ENCODE measurements around the gene NMRK1. TPM values are rescaled to one million over a fixed set of nuclear protein-coding genes. Genes with fewer than 3 reads are reported as not detected.

NMRK1 gene
- total and polyA plus RNA-seq, 2 donors (not counting 1 experiment from before 2014, with no cell fraction given), result 10.1 TPM

GRCh38 chr9:75128535-75128934 lies 40.6 kb upstream of the NMRK1 start:
- POLR2A ChIA-PET, result no interaction called here

GRCh38 chr9:75123696-75124095 lies 35.7 kb upstream of the NMRK1 start:
- Mint-ChIP-seq H3K4me1 (peaks cover 8% of the 10 kb centered on the region), H3K4me3 (no peak overlapping the region), H3K27me3 (no peaks in the 10 kb centered on the region), H3K9me3 (ENCODE audit: insufficient read depth) (no peaks in the 10 kb centered on the region), H3K27ac (no peak overlapping the region)
- Histone ChIP-seq H3K79me2 (ENCODE audit: control insufficient read depth, insufficient read depth, low read length) (peaks cover 55% of the 10 kb centered on the region), H3K4me3 (ENCODE audit: control extremely low read depth in 1 of 5, extremely low read depth in 1 of 5, insufficient read depth in 1 of 5, low read depth in 2 of 5, low read length in 4 of 5) (no peak overlapping the region), H3K4me1 (ENCODE audit: control insufficient read depth in 2 of 2, insufficient read depth in 2 of 2, low read length in 2 of 2) (no peaks in the 10 kb centered on the region), H3K36me3 (replicated peaks in 1 of 2; ENCODE audit: control extremely low read depth in 1 of 2, control insufficient read depth in 1 of 2, extremely low read depth in 1 of 2, insufficient read depth in 2 of 2, low read length in 1 of 2) (peaks cover 6 to 44% of the 10 kb centered on the region in 2 experiments), H3K4me2 (replicated peaks; ENCODE audit: low read depth, low read length, poor library complexity, severe bottlenecking) (no peak overlapping the region), H3K27me3 (replicated peaks in 1 of 4; ENCODE audit: control extremely low read depth in 1 of 4, control insufficient read depth in 3 of 4, insufficient read depth in 4 of 4, low read length in 3 of 4) (no peaks in the 10 kb centered on the region), H3K9ac (ENCODE audit: low read length) (no peak overlapping the region), H3K27ac (ENCODE audit: low read length in 2 of 2) (no peak overlapping the region), H4K20me1 (ENCODE audit: control insufficient read depth, insufficient read depth, low read length, poor library complexity, severe bottlenecking) (peaks cover 81% of the 10 kb centered on the region), H3K9me3 (ENCODE audit: control extremely low read depth in 1 of 3, control insufficient read depth in 2 of 3, insufficient read depth in 1 of 3, low read length in 2 of 3) (no peaks in the 10 kb centered on the region), H2AFZ (ENCODE audit: insufficient read depth, low read depth, low read length, poor library complexity, severe bottlenecking) (no peak overlapping the region)
- POLR2A ChIA-PET, result no interaction called here
- ATAC-seq (ENCODE audit: low read depth) (no peak), DNase-seq (no peak)
- WGBS (ENCODE audit: insufficient coverage), result 96% methylated on average over 5 of the region's 10 CpGs
- CTCF ChIA-PET, result interaction anchor here (0.6 kb wide), 1 partner anchor 23 kb away, joined by 3 read pairs; no protein-coding TSS in a partner anchor
- TF ChIP-seq CTCF (IDR thresholded peaks at IDR 0.05) (no peak), EZH2 (IDR thresholded peaks at IDR 0.05; ENCODE audit: borderline replicate concordance, insufficient read depth, low read depth, low read length, poor library complexity, severe bottlenecking) (no peak)
- intact Hi-C loops (cut with micrococcal nuclease), result no loop called here

More at GRCh38 chr9:75128535-75128934, 40.6 kb upstream of the NMRK1 start:
- H3K4me1 ChIP-seq (ENCODE audit: control insufficient read depth in 2 of 2, insufficient read depth in 2 of 2, low read length in 2 of 2), result no peaks in the 10 kb centered on the region
- DNase-seq (no peak), ATAC-seq (ENCODE audit: low read depth) (no peak)
- no peak overlapping the region for H3K27ac Mint-ChIP-seq
- H3K4me3 Mint-ChIP-seq, result no peak overlapping the region
- no peaks in the 10 kb centered on the region for H3K9me3 Mint-ChIP-seq (ENCODE audit: insufficient read depth)
- H3K4me3 ChIP-seq (ENCODE audit: control extremely low read depth in 1 of 5, extremely low read depth in 1 of 5, insufficient read depth in 1 of 5, low read depth in 2 of 5, low read length in 4 of 5), result no peak overlapping the region
- no peaks in the 10 kb centered on the region for H3K27me3 ChIP-seq (replicated peaks in 1 of 4; ENCODE audit: control extremely low read depth in 1 of 4, control insufficient read depth in 3 of 4, insufficient read depth in 4 of 4, low read length in 3 of 4)
- CTCF ChIA-PET, result no interaction called here
- H2AFZ ChIP-seq (ENCODE audit: insufficient read depth, low read depth, low read length, poor library complexity, severe bottlenecking), result no peak overlapping the region
- no peak overlapping the region for H3K27ac ChIP-seq (ENCODE audit: low read length in 2 of 2)
- peaks cover 14% of the 10 kb centered on the region for H3K79me2 ChIP-seq (ENCODE audit: control insufficient read depth, insufficient read depth, low read length)
- H3K9ac ChIP-seq (ENCODE audit: low read length), result no peak overlapping the region
- peaks cover 4% of the 10 kb centered on the region for H3K4me1 Mint-ChIP-seq
- H3K4me2 ChIP-seq (replicated peaks; ENCODE audit: low read depth, low read length, poor library complexity, severe bottlenecking), result no peak overlapping the region
- no peaks in the 10 kb centered on the region for H3K9me3 ChIP-seq (ENCODE audit: control extremely low read depth in 1 of 3, control insufficient read depth in 2 of 3, insufficient read depth in 1 of 3, low read length in 2 of 3)
- H4K20me1 ChIP-seq (ENCODE audit: control insufficient read depth, insufficient read depth, low read length, poor library complexity, severe bottlenecking), result peaks cover 73% of the 10 kb centered on the region
- TF ChIP-seq CTCF (IDR thresholded peaks at IDR 0.05) (no peak), EZH2 (IDR thresholded peaks at IDR 0.05; ENCODE audit: borderline replicate concordance, insufficient read depth, low read depth, low read length, poor library complexity, severe bottlenecking) (no peak)
- WGBS (ENCODE audit: insufficient coverage), result no CpG with 5 or more reads among the region's 2 CpGs
- peaks cover 11 to 55% of the 10 kb centered on the region in 2 experiments for H3K36me3 ChIP-seq (replicated peaks in 1 of 2; ENCODE audit: control extremely low read depth in 1 of 2, control insufficient read depth in 1 of 2, extremely low read depth in 1 of 2, insufficient read depth in 2 of 2, low read length in 1 of 2)
- H3K27me3 Mint-ChIP-seq, result no peaks in the 10 kb centered on the region
- intact Hi-C loops (cut with micrococcal nuclease), result no loop called here
